B cell (primary cell): ENCODE data around the gene PHACTR4. TPM values are rescaled to one million over a fixed set of nuclear protein-coding genes. Genes with fewer than 3 reads are reported as not detected.

Source experiments
- ATAC-seq: fragments of 200-7000 bp; cut with Tn5 transposase; one replicate; pipeline ENCODE4 v1.10.0; 2021; ENCODE audit warnings: low read depth, mild to moderate bottlenecking, moderate number of reproducible peaks, moderate library complexity
- CTCF ChIA-PET: fragments of 350-600 bp; sonication (Branson Sonifier 250); formaldehyde crosslinking; loops from one replicate; lab custom pipeline; 2021; ENCODE audit warnings: antibody characterized with exemption, inconsistent platforms; lab: Charles Lee
- POLR2A ChIA-PET: fragments of 350-600 bp; sonication (Branson Sonifier 250); formaldehyde crosslinking; loops from one replicate; lab custom pipeline; 2021; ENCODE audit warnings: antibody characterized with exemption; lab: Charles Lee
- DNase-seq: peaks from one replicate; pipeline ENCODE4 v3.0.0; 2013
- H2AFZ ChIP-seq: 2 replicates; pipeline ENCODE4 v1.6.1; 2012; ENCODE audit warnings: mild to moderate bottlenecking, low read depth, low read length; ENCODE audit not compliant: insufficient read depth, poor library complexity, severe bottlenecking
- H3K27ac ChIP-seq, 2 donors: 1 replicate in 1 of 2; 2 replicates in 1 of 2; pipeline ENCODE4 v1.5.1; 2012 to 2013; ENCODE audit warnings: low read length in 2 of 2, mild to moderate bottlenecking in 2 of 2, moderate library complexity in 1 of 2
- H3K27me3 ChIP-seq, 4 experiments: fragments of 200-600 bp in 1 of 4; sonication (generic) in 1 of 4; replicated peaks in 1 of 4; 1 replicate in 2 of 4; 2 replicates in 2 of 4; pipeline versions ENCODE4 v1.6.1 to v1.7.0; 2013 to 2016; ENCODE audit warnings: low read length in 3 of 4, mild to moderate bottlenecking in 2 of 4, mixed read lengths in 1 of 4, moderate library complexity in 1 of 4; ENCODE audit not compliant: insufficient read depth in 4 of 4, control insufficient read depth in 3 of 4; ENCODE audit errors: control extremely low read depth in 1 of 4
- H3K36me3 ChIP-seq, 2 experiments: replicated peaks in 1 of 2; 1 replicate in 1 of 2; 2 replicates in 1 of 2; pipeline versions ENCODE4 v1.6.1 to v1.7.1; 2013; ENCODE audit warnings: low read length in 1 of 2; ENCODE audit not compliant: insufficient read depth in 2 of 2, control insufficient read depth in 1 of 2; ENCODE audit errors: control extremely low read depth in 1 of 2, extremely low read depth in 1 of 2
- H3K4me1 ChIP-seq, 2 donors: fragments of 200-600 bp in 1 of 2; sonication (generic) in 1 of 2; 1 replicate in 1 of 2; 2 replicates in 1 of 2; pipeline versions ENCODE4 v1.5.1 to v1.6.1; 2013 to 2017; ENCODE audit warnings: low read length in 2 of 2; ENCODE audit not compliant: control insufficient read depth in 2 of 2, insufficient read depth in 2 of 2
- H3K4me2 ChIP-seq: replicated peaks from 2 replicates; pipeline ENCODE3; 2012; ENCODE audit warnings: mild to moderate bottlenecking, low read depth, low read length; ENCODE audit not compliant: poor library complexity, severe bottlenecking
- H3K4me3 ChIP-seq, 5 experiments: fragments of 200-600 bp in 1 of 5; sonication (generic) in 1 of 5; 1 replicate in 3 of 5; 2 replicates in 2 of 5; pipeline versions ENCODE4 v1.5.1 to v1.7.0; 2011 to 2016; ENCODE audit warnings: low read length in 4 of 5, mild to moderate bottlenecking in 4 of 5, low read depth in 2 of 5, control low read depth in 1 of 5, moderate library complexity in 1 of 5; ENCODE audit not compliant: insufficient read depth in 1 of 5; ENCODE audit errors: control extremely low read depth in 1 of 5, extremely low read depth in 1 of 5
- H3K79me2 ChIP-seq: fragments of 200-600 bp; sonication (generic); one replicate; pipeline ENCODE4 v1.6.0; 2016; ENCODE audit warnings: low read length; ENCODE audit not compliant: control insufficient read depth, insufficient read depth
- H3K9ac ChIP-seq: fragments of 200-600 bp; sonication (generic); 2 replicates; pipeline ENCODE4 v1.6.1; 2017; ENCODE audit warnings: mild to moderate bottlenecking, low read length, moderate library complexity
- H3K9me3 ChIP-seq, 3 donors: one replicate each; pipeline versions ENCODE4 v1.6.1 to v1.7.1; 2013; ENCODE audit warnings: low read length in 2 of 3; ENCODE audit not compliant: control insufficient read depth in 2 of 3, insufficient read depth in 1 of 3; ENCODE audit errors: control extremely low read depth in 1 of 3
- H4K20me1 ChIP-seq: 2 replicates; pipeline ENCODE4 v1.6.0; 2012; ENCODE audit warnings: mild to moderate bottlenecking, low read length; ENCODE audit not compliant: insufficient read depth, control insufficient read depth, poor library complexity, severe bottlenecking
- H3K27ac Mint-ChIP-seq: one replicate; pipeline ENCODE4 v1.8.0; 2021; ENCODE audit warnings: mixed read lengths
- H3K27me3 Mint-ChIP-seq: one replicate; pipeline ENCODE4 v1.8.0; 2021; ENCODE audit warnings: mixed read lengths
- H3K4me1 Mint-ChIP-seq: one replicate; pipeline ENCODE4 v1.8.0; 2021; ENCODE audit warnings: mixed read lengths
- H3K4me3 Mint-ChIP-seq: one replicate; pipeline ENCODE4 v1.8.0; 2021; ENCODE audit warnings: mixed read lengths
- H3K9me3 Mint-ChIP-seq: one replicate; pipeline ENCODE4 v1.8.0; 2022; ENCODE audit warnings: mixed read lengths; ENCODE audit not compliant: insufficient read depth
- CTCF ChIP-seq: fragments of 200-600 bp; IDR thresholded peaks from one replicate; pipeline ENCODE4 v1.8.0; 2022; ENCODE audit warnings: antibody characterized with exemption, mild to moderate bottlenecking
- EZH2 ChIP-seq: IDR thresholded peaks from 2 replicates; pipeline ENCODE4 v1.6.1; 2012; ENCODE audit warnings: borderline replicate concordance, low read depth, mild to moderate bottlenecking, moderate library complexity, low read length; ENCODE audit not compliant: insufficient read depth, poor library complexity, severe bottlenecking
- WGBS: methylation state at CpG from one replicate; pipeline ENCODE4 v1.1.5; 2013; ENCODE audit warnings: missing lambda C conversion rate; ENCODE audit not compliant: insufficient coverage; 5-methylcytosine and 5-hydroxymethylcytosine counted together
- intact Hi-C: fragments of 100-400 bp; cut with micrococcal nuclease; formaldehyde crosslinking; loops from one replicate; pipeline ENCODE4 v1.10.0; 2022
- polyA plus RNA-seq: library from polyadenylated mRNA; depleted of rRNA; stranded (reverse); fragments of >200 nt; gene quantifications from 2 replicates; pipeline ENCODE4 v1.2.3, GENCODE V29; 2012
- total RNA-seq, 2 donors: library from RNA; stranded (reverse); fragments of 120-200 nt in 1 of 2; gene quantifications; 1 replicate in 1 of 2; 2 replicates in 1 of 2; pipeline versions ENCODE4 v1.2.3 to v1.2.4, GENCODE V29; 2013 to 2022

PHACTR4 gene
- total and polyA plus RNA-seq, 2 donors (not counting 1 experiment from before 2014, with no cell fraction given): 9.8 to 41.6 TPM

- Histone ChIP-seq H4K20me1 (no peaks in the 10 kb centered on the region), H3K4me1 (no peaks in the 10 kb centered on the region), H3K79me2 (peaks cover 3% of the 10 kb centered on the region), H3K27ac (no peak overlapping the region), H3K9me3 (no peaks in the 10 kb centered on the region), H3K4me3 (no peak overlapping the region), H3K27me3 (no peaks in the 10 kb centered on the region), H3K9ac (no peak overlapping the region), H3K36me3 (peaks cover 3 to 12% of the 10 kb centered on the region in 2 experiments), H3K4me2 (no peak overlapping the region), H2AFZ (no peak overlapping the region)
- ChIA-PET CTCF (no interaction called here), POLR2A (interaction anchor here (0.7 kb wide), 1 partner anchor 20 kb away, joined by 5 read pairs; no protein-coding TSS in a partner anchor)
- no peaks in the 10 kb centered on the region for H3K9me3 Mint-ChIP-seq
- H3K27me3 Mint-ChIP-seq: no peaks in the 10 kb centered on the region
- H3K27ac Mint-ChIP-seq: no peak overlapping the region
- no peak for DNase-seq
- intact Hi-C loops: no loop called here
- H3K4me1 Mint-ChIP-seq: no peaks in the 10 kb centered on the region
- ATAC-seq: no peak
- TF ChIP-seq CTCF (no peak), EZH2 (no peak)
- WGBS: 100% methylated on average over 5 of the region's 10 CpGs
- no peak overlapping the region for H3K4me3 Mint-ChIP-seq
These were observed 30.0 kb upstream of the PHACTR4 start for GRCh38 chr1:28339551-28339950.

GRCh38 chr1:28340221-28340974 lies 29.1 kb upstream of the PHACTR4 start:
- H3K4me2 ChIP-seq: no peak overlapping the region
- no peak overlapping the region for H3K27ac ChIP-seq
- CTCF ChIA-PET: interaction anchor here (1.4 kb wide), 1 partner anchor 19 kb away, joined by 7 read pairs; no protein-coding TSS in a partner anchor
- Mint-ChIP-seq H3K27me3 (no peaks in the 10 kb centered on the region), H3K27ac (no peak overlapping the region), H3K4me3 (no peak overlapping the region), H3K9me3 (no peaks in the 10 kb centered on the region), H3K4me1 (no peaks in the 10 kb centered on the region)
- H3K4me1 ChIP-seq: no peaks in the 10 kb centered on the region
- H3K9me3 ChIP-seq: no peaks in the 10 kb centered on the region
- no peak for DNase-seq
- H3K9ac ChIP-seq: no peak overlapping the region
- peaks cover 0 to 5% of the 10 kb centered on the region in 2 experiments for H3K36me3 ChIP-seq
- intact Hi-C loops: no loop called here
- no peak overlapping the region for H3K4me3 ChIP-seq
- no peaks in the 10 kb centered on the region for H3K79me2 ChIP-seq
- no peak for ATAC-seq
- TF ChIP-seq CTCF (no peak), EZH2 (no peak)
- no peaks in the 10 kb centered on the region for H4K20me1 ChIP-seq
- 100% methylated on average over 3 of the region's 4 CpGs for WGBS
- POLR2A ChIA-PET: interaction anchor here (0.6 kb wide), 1 partner anchor 19 kb away, joined by 4 read pairs; no protein-coding TSS in a partner anchor
- H3K27me3 ChIP-seq: no peaks in the 10 kb centered on the region
- no peak overlapping the region for H2AFZ ChIP-seq
